ENCODE measurements around the gene CXXC5.

- TF ChIP-seq CTCF (IDR thresholded peaks at IDR 0.05) (peak in 6 of 7 experiments; percentile 46 to 99 (median 96)), POLR2A (IDR thresholded peaks at IDR 0.05) (no peak), POLR2AphosphoS5 (IDR thresholded peaks at IDR 0.05) (peak in 1 of 3 donors; percentile 77)
Measured at GRCh38 chr5:139633295-139634027, 14.7 kb upstream of the CXXC5 start.
